ENCODE measurements around the gene RBBP4.
"Not testable (repeated sequence)": the region's sequence is repeated elsewhere in the genome, so short reads cannot be mapped to it uniquely, and the experiment has no call there.

The RBBP4 gene

GRCh38 chr1:32650752-32651460 lies at the start of gene RBBP4:
Gene RBBP4, plus strand, starts transcription at chr1:32651208. Its CDS starts 99 bp downstream, at chr1:32651307.
- DNase-seq (ENCODE audit: low read depth): peak; percentile 99

- DNase-seq (ENCODE audit: low read depth): no peak
Observed at GRCh38 chr1:32605711-32606424, 45.1 kb upstream of the RBBP4 start.

- no peak for DNase-seq (ENCODE audit: low read depth)
Observed at GRCh38 chr1:32606565-32607371, 44.2 kb upstream of the RBBP4 start.

- DNase-seq (ENCODE audit: low read depth): no peak
Observed at GRCh38 chr1:32609180-32609579, 41.8 kb upstream of the RBBP4 start.

- DNase-seq (ENCODE audit: low read depth): no peak
Observed at GRCh38 chr1:32611859-32612188, 39.2 kb upstream of the RBBP4 start.

- peak; percentile 8 for DNase-seq (ENCODE audit: low read depth)
Observed at GRCh38 chr1:32612189-32612881, 38.7 kb upstream of the RBBP4 start.

GRCh38 chr1:32613472-32613871 lies 37.5 kb upstream of the RBBP4 start:
- no peak for DNase-seq (ENCODE audit: low read depth)

- no peak for DNase-seq (ENCODE audit: low read depth)
Observed at GRCh38 chr1:32618673-32619221, 32.3 kb upstream of the RBBP4 start.

- DNase-seq (ENCODE audit: low read depth): no peak
Observed at GRCh38 chr1:32619701-32620485, 31.1 kb upstream of the RBBP4 start.

- DNase-seq (ENCODE audit: low read depth): no peak
Observed at GRCh38 chr1:32622205-32622604, 28.8 kb upstream of the RBBP4 start.

GRCh38 chr1:32622806-32623681 lies 28.0 kb upstream of the RBBP4 start:
- DNase-seq (ENCODE audit: low read depth): no peak

GRCh38 chr1:32623775-32624174 lies 27.2 kb upstream of the RBBP4 start:
- DNase-seq (ENCODE audit: low read depth): no peak

GRCh38 chr1:32626176-32626575 lies 24.8 kb upstream of the RBBP4 start:
- DNase-seq (ENCODE audit: low read depth): no peak

- DNase-seq (ENCODE audit: low read depth): no peak
Observed at GRCh38 chr1:32627596-32628162, 23.3 kb upstream of the RBBP4 start.

- DNase-seq (ENCODE audit: low read depth): not testable (repeated sequence)
Observed at GRCh38 chr1:32630173-32630572, 20.8 kb upstream of the RBBP4 start.

GRCh38 chr1:32632829-32633228 lies 18.2 kb upstream of the RBBP4 start:
- DNase-seq (ENCODE audit: low read depth): no peak

GRCh38 chr1:32635508-32636277 lies 15.3 kb upstream of the RBBP4 start:
- no peak for DNase-seq (ENCODE audit: low read depth)

- no peak for DNase-seq (ENCODE audit: low read depth)
Observed at GRCh38 chr1:32636914-32637645, 13.9 kb upstream of the RBBP4 start.

All from activated T-helper 9 cell treated with anti-CD3 and anti-CD28 coated beads, Interleukin-2, amount 50 U/mL, for 16 hours (primary cell).